ENCODE measurements around the gene IGFBP3. TPM values are rescaled to one million over a fixed set of nuclear protein-coding genes. Genes with fewer than 3 reads are reported as not detected.

Gene IGFBP3
- total RNA-seq, 1 experiment from 2014 or later, result 4.1 TPM

DNA sequence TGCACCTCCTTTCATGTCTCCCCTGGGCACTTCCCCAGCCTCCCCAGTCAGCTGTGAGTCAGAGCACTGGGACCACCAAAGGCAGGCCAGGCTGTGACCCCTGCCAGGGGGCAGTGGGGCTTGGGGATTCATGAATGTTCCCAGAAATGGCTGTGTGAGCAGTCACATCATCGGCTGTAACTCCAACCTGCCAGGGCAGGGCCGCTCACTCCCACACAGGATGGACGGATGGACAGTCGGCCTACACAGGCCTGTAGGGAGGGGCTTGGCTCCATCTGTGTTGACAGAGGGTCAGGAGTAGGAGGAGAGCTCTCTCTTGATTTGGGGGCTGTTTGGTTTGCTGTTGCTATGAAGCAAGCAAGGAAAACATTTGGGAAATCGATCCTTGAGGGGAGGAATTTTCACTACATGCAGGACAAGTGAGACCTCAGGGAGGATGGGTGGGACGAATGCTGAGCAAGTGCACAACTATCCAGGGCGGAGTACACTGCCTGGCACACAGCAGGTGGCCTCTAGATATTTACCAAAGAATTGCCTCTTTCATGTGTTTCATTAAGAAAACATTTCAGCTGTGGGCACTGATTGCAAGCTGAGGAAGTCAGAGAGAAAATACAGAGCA, 35.7 kb downstream of the IGFBP3 start:
- Histone ChIP-seq H3K36me3 (ENCODE audit: control insufficient read depth in 1 of 2, insufficient read depth in 2 of 2, low read length in 2 of 2) (no peaks in the 10 kb centered on the region), H3K4me2 (ENCODE audit: low read length) (peak overlapping the region; percentile 65), H3K4me3 (replicated peaks in 1 of 2; ENCODE audit: low read depth in 1 of 2, low read length in 2 of 2) (peak overlapping the region in 1 of 2 experiments; percentile 16; a peak in 1 of 4 replicates), H3K27ac (ENCODE audit: low read depth, low read length) (no peak overlapping the region; the same call in 1 of the 2 replicates), H3K79me2 (ENCODE audit: insufficient read depth, low read length) (no peaks in the 10 kb centered on the region), H3K9me2 (ENCODE audit: insufficient read depth) (no peaks in the 10 kb centered on the region), H4K20me1 (ENCODE audit: insufficient read depth) (no peaks in the 10 kb centered on the region), H3K9ac (ENCODE audit: low read length) (peak overlapping the region; percentile 0; the same call in 1 of the 2 replicates), H2AFZ (ENCODE audit: low read depth, low read length, poor library complexity, severe bottlenecking) (peak overlapping the region; percentile 48), H3K27me3 (ENCODE audit: insufficient read depth, low read length) (no peaks in the 10 kb centered on the region), H3K9me3 (ENCODE audit: control insufficient read depth in 1 of 2, insufficient read depth in 1 of 2, low read depth in 1 of 2, low read length in 2 of 2) (no peaks in the 10 kb centered on the region), H3K4me1 (ENCODE audit: control insufficient read depth in 1 of 2, insufficient read depth in 2 of 2, low read length in 2 of 2) (peaks cover 12 to 16% of the 10 kb centered on the region in 2 experiments)
- intact Hi-C loops (cut with micrococcal nuclease), result no loop called here
- POLR2A ChIA-PET, result no interaction called here
- CTCF ChIA-PET, result no interaction called here
- RAD21 ChIA-PET (ENCODE audit: low non-redundant PET in 1 of 2, low total read pairs in 2 of 2, uncharacterized antibody in 2 of 2, unreplicated experiment in 2 of 2), result no interaction called here
- BruUV-seq (replicated peaks), result no TSS peak
- peak; percentile 73 for ATAC-seq
- DNase-seq (ENCODE audit: low read depth, low spot score), result peak; percentile 16
- TF ChIP-seq, protein P1, sequence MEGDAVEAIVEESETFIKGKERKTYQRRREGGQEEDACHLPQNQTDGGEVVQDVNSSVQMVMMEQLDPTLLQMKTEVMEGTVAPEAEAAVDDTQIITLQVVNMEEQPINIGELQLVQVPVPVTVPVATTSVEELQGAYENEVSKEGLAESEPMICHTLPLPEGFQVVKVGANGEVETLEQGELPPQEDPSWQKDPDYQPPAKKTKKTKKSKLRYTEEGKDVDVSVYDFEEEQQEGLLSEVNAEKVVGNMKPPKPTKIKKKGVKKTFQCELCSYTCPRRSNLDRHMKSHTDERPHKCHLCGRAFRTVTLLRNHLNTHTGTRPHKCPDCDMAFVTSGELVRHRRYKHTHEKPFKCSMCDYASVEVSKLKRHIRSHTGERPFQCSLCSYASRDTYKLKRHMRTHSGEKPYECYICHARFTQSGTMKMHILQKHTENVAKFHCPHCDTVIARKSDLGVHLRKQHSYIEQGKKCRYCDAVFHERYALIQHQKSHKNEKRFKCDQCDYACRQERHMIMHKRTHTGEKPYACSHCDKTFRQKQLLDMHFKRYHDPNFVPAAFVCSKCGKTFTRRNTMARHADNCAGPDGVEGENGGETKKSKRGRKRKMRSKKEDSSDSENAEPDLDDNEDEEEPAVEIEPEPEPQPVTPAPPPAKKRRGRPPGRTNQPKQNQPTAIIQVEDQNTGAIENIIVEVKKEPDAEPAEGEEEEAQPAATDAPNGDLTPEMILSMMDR (IDR thresholded peaks at IDR 0.05 in 2 of 3, conservative IDR thresholded peaks at IDR 0.05 in 1 of 3; ENCODE audit: borderline replicate concordance in 1 of 3, insufficient read depth in 1 of 3, low read depth in 2 of 3, low read length in 2 of 3), result no peak
- TF ChIP-seq SRF (IDR thresholded peaks at IDR 0.05; ENCODE audit: low read depth) (no peak), EZH2 (IDR thresholded peaks at IDR 0.05) (no peak), RAD21 (IDR thresholded peaks at IDR 0.05; ENCODE audit: low read depth) (no peak), TCF7L2 (IDR thresholded peaks at IDR 0.05; ENCODE audit: borderline replicate concordance, extremely low read depth, insufficient read depth, insufficient read length) (no peak), POLR2A (IDR thresholded peaks at IDR 0.05; ENCODE audit: borderline replicate concordance, extremely low read depth, insufficient read depth, insufficient read length) (no peak), ZFX (IDR thresholded peaks at IDR 0.05) (0 out of 2 replicates have a peak, but pooled peaks have one; percentile 14), YY1 (IDR thresholded peaks at IDR 0.05; ENCODE audit: extremely low read depth, insufficient replicate concordance, low read depth, low read length) (no peak), FOSL1 (IDR thresholded peaks at IDR 0.05; ENCODE audit: low read depth) (peak; percentile 20; the same call in 1 of the 2 replicates), SIN3A (IDR thresholded peaks at IDR 0.05; ENCODE audit: low read depth) (no peak), JUND (IDR thresholded peaks at IDR 0.05) (peak; percentile 21; the same call in 1 of the 2 replicates), CEBPB (IDR thresholded peaks at IDR 0.05; ENCODE audit: low read depth) (no peak), SP1 (IDR thresholded peaks at IDR 0.05; ENCODE audit: low read depth) (peak; percentile 51; the same call in 1 of the 2 replicates), ZNF274 (IDR thresholded peaks at IDR 0.05; ENCODE audit: low read depth, low read length) (no peak), ELF1 (IDR thresholded peaks at IDR 0.05; ENCODE audit: borderline replicate concordance, low read depth) (no peak), CBX3 (IDR thresholded peaks at IDR 0.05; ENCODE audit: low read depth) (peak; percentile 21; the same call in 1 of the 2 replicates), POLR2AphosphoS5 (IDR thresholded peaks at IDR 0.05; ENCODE audit: low read depth, low read length) (no peak), EZH2phosphoT487 (IDR thresholded peaks at IDR 0.05; ENCODE audit: borderline replicate concordance) (no peak)
- TF ChIP-seq, protein P2, sequence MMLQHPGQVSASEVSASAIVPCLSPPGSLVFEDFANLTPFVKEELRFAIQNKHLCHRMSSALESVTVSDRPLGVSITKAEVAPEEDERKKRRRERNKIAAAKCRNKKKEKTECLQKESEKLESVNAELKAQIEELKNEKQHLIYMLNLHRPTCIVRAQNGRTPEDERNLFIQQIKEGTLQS (IDR thresholded peaks at IDR 0.05), result no peak
- TF ChIP-seq, protein P3, sequence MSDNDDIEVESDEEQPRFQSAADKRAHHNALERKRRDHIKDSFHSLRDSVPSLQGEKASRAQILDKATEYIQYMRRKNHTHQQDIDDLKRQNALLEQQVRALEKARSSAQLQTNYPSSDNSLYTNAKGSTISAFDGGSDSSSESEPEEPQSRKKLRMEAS (IDR thresholded peaks at IDR 0.05), result no peak; the same call in 1 of the 2 replicates
- TF ChIP-seq, protein P4, sequence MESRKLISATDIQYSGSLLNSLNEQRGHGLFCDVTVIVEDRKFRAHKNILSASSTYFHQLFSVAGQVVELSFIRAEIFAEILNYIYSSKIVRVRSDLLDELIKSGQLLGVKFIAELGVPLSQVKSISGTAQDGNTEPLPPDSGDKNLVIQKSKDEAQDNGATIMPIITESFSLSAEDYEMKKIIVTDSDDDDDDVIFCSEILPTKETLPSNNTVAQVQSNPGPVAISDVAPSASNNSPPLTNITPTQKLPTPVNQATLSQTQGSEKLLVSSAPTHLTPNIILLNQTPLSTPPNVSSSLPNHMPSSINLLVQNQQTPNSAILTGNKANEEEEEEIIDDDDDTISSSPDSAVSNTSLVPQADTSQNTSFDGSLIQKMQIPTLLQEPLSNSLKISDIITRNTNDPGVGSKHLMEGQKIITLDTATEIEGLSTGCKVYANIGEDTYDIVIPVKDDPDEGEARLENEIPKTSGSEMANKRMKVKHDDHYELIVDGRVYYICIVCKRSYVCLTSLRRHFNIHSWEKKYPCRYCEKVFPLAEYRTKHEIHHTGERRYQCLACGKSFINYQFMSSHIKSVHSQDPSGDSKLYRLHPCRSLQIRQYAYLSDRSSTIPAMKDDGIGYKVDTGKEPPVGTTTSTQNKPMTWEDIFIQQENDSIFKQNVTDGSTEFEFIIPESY (IDR thresholded peaks at IDR 0.05; ENCODE audit: extremely low read depth, insufficient replicate concordance, low read length), result no peak

All from HCT116 (cell line).